Endodermal cell (in vitro differentiated cells): ENCODE data around the gene ARHGDIG. TPM values are rescaled to one million over a fixed set of nuclear protein-coding genes. Genes with fewer than 3 reads are reported as not detected.

Source experiments
- DNase-seq: peaks from one replicate; pipeline ENCODE4 v3.0.0-alpha.2; 2017
- H3K27ac ChIP-seq: 2 replicates; pipeline ENCODE4 v1.5.1; 2013; ENCODE audit warnings: mild to moderate bottlenecking, low read depth, low read length, moderate library complexity
- H3K27me3 ChIP-seq: 2 replicates; pipeline ENCODE4 v1.6.1; 2013; ENCODE audit warnings: mild to moderate bottlenecking, low read length, moderate library complexity; ENCODE audit not compliant: insufficient read depth, control insufficient read depth, poor library complexity, severe bottlenecking
- H3K36me3 ChIP-seq: 2 replicates; pipeline ENCODE4 v1.7.0; 2013; ENCODE audit warnings: mild to moderate bottlenecking, low read length, moderate library complexity; ENCODE audit not compliant: control insufficient read depth, insufficient read depth
- H3K4me1 ChIP-seq: one replicate; pipeline ENCODE4 v1.7.0; 2013; ENCODE audit warnings: low read length; ENCODE audit not compliant: control insufficient read depth, insufficient read depth
- H3K4me3 ChIP-seq: 2 replicates; pipeline ENCODE4 v1.5.1; 2013; ENCODE audit warnings: mild to moderate bottlenecking, low read length, moderate library complexity
- H3K9ac ChIP-seq: 2 replicates; pipeline ENCODE4 v1.6.1; 2013; ENCODE audit warnings: mild to moderate bottlenecking, low read length, moderate library complexity; ENCODE audit not compliant: poor library complexity, severe bottlenecking; ENCODE audit errors: extremely low read depth
- H3K9me3 ChIP-seq: 2 replicates; pipeline ENCODE4 v1.6.1; 2013; ENCODE audit warnings: mild to moderate bottlenecking, low read length, moderate library complexity; ENCODE audit not compliant: control insufficient read depth
- H3K27ac Mint-ChIP-seq: 2 replicates; pipeline ENCODE4 v1.8.0; 2020; ENCODE audit warnings: mixed read lengths
- H3K27me3 Mint-ChIP-seq: 2 replicates; pipeline ENCODE4 v1.8.0; 2021; ENCODE audit warnings: mild to moderate bottlenecking, mixed read lengths; ENCODE audit not compliant: insufficient read depth
- H3K36me3 Mint-ChIP-seq: 2 replicates; pipeline ENCODE4 v1.8.0; 2020; ENCODE audit warnings: low read depth, mixed read lengths
- H3K4me1 Mint-ChIP-seq: 2 replicates; pipeline ENCODE4 v1.8.0; 2020; ENCODE audit warnings: mixed read lengths
- H3K4me3 Mint-ChIP-seq: 2 replicates; pipeline ENCODE4 v1.8.0; 2020; ENCODE audit warnings: mild to moderate bottlenecking, moderate library complexity, mixed read lengths
- H3K9me3 Mint-ChIP-seq: 2 replicates; pipeline ENCODE4 v1.8.0; 2020; ENCODE audit warnings: mild to moderate bottlenecking, mixed read lengths
- WGBS, 2 experiments: methylation state at CpG; one replicate each; pipeline versions ENCODE4 v1.1.5 to v1.1.7; 2013; ENCODE audit warnings: missing lambda C conversion rate in 2 of 2, mixed read lengths in 1 of 2; ENCODE audit not compliant: insufficient coverage in 1 of 2, insufficient read length in 1 of 2; 5-methylcytosine and 5-hydroxymethylcytosine counted together
- total RNA-seq, 2 donors: library from RNA; stranded (reverse); fragmentation: NEBNext Ultra II Directional in 1 of 2; extraction: Animal tissue kit (Norgen Biotek cat#: 25700) in 1 of 2; gene quantifications; 2 replicates in 1 of 2; 3 replicates in 1 of 2; pipeline ENCODE4 v1.2.1, GENCODE V29; 2021
- TF ChIP-seq, protein P1 (sequence below): fragments of 200-600 bp; sonication (generic); conservative IDR thresholded peaks from 2 replicates; pipeline ENCODE4 v1.5.0; 2021; ENCODE audit warnings: antibody characterized with exemption, mild to moderate bottlenecking

Gene ARHGDIG
- total RNA-seq, 2 donors from 2014 or later, result 6.8 to 19.2 TPM

DNA sequence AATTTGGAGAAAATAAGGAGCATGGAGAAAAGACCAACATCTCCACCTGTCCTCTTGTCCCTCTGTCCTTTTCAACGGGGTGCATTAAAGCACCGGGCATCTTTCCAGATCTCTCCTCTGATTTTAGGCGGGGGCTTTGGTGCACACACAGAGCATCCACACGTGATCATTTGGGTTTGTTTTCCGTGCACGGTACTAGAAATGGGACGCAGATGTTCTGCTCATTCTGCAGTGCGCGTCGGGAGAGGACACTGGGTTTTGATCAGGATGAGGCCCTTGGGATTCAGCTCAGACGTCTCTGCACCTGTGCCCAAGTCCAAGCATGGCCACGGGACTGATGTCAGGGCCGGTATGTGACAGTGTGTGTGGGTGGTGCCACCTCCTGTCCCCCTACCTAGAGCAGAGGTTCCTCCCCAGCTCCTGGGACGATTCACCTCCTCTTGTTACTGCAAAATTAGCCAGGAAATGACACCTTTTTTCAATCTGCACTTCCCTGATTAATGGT is 34.5 kb downstream of the ARHGDIG start:
- no peaks in the 10 kb centered on the region for H3K27me3 ChIP-seq
- H3K9ac ChIP-seq, result no peak overlapping the region
- H3K27ac Mint-ChIP-seq, result peak overlapping the region; percentile 10
- H3K4me3 Mint-ChIP-seq, result no peak overlapping the region
- H3K4me1 Mint-ChIP-seq, result peaks cover 11% of the 10 kb centered on the region
- peaks cover 48% of the 10 kb centered on the region for H3K36me3 Mint-ChIP-seq
- H3K27me3 Mint-ChIP-seq, result no peaks in the 10 kb centered on the region
- peaks cover 53% of the 10 kb centered on the region for H3K36me3 ChIP-seq
- DNase-seq, result no peak
- H3K9me3 ChIP-seq, result no peaks in the 10 kb centered on the region
- no peaks in the 10 kb centered on the region for H3K4me1 ChIP-seq
- H3K4me3 ChIP-seq, result no peak overlapping the region
- no peaks in the 10 kb centered on the region for H3K9me3 Mint-ChIP-seq
- H3K27ac ChIP-seq, result peak overlapping the region; percentile 63
- 94 to 96% methylated on average over 12 to 14 of the region's 14 CpGs for WGBS, 2 experiments
- TF ChIP-seq, protein P1, sequence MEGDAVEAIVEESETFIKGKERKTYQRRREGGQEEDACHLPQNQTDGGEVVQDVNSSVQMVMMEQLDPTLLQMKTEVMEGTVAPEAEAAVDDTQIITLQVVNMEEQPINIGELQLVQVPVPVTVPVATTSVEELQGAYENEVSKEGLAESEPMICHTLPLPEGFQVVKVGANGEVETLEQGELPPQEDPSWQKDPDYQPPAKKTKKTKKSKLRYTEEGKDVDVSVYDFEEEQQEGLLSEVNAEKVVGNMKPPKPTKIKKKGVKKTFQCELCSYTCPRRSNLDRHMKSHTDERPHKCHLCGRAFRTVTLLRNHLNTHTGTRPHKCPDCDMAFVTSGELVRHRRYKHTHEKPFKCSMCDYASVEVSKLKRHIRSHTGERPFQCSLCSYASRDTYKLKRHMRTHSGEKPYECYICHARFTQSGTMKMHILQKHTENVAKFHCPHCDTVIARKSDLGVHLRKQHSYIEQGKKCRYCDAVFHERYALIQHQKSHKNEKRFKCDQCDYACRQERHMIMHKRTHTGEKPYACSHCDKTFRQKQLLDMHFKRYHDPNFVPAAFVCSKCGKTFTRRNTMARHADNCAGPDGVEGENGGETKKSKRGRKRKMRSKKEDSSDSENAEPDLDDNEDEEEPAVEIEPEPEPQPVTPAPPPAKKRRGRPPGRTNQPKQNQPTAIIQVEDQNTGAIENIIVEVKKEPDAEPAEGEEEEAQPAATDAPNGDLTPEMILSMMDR, result no peak

DNA sequence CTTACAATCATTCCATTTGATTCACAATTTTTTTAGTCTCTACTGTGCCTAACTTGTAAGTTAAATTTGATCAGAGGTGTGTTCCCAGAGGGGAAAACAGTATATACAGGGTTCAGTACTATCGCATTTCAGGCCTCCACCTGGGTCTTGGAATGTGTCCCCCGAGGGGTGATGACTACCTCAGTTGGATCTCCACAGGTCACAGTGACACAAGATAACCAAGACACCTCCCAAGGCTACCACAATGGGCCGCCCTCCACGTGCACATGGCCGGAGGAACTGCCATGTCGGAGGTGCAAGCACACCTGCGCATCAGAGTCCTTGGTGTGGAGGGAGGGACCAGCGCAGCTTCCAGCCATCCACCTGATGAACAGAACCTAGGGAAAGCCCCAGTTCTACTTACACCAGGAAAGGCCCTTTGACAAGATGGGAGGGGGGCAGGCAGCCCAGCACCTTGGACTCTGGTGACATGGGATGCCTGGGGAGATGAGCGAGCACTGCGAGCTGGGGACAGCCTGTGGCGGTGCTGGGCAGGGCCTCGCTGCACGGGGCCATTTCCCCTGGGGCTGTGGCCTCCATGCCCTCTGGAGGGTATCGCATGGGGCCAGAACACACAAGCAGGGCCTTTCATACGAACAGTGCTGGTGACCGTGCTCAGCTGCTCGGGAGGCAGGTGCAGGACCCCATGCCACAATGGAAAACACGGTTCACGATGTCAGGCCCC is 36.5 kb downstream of the ARHGDIG start:
- WGBS, 2 experiments, result 91 to 96% methylated on average over 15 to 19 of the region's 19 CpGs
- peaks cover 42% of the 10 kb centered on the region for H3K36me3 Mint-ChIP-seq
- H3K4me3 Mint-ChIP-seq, result no peak overlapping the region
- DNase-seq, result no peak
- TF ChIP-seq, protein P1, result no peak
- no peaks in the 10 kb centered on the region for H3K4me1 ChIP-seq
- H3K4me3 ChIP-seq, result no peak overlapping the region
- peak overlapping the region; percentile 70 for H3K27ac Mint-ChIP-seq
- H3K9me3 ChIP-seq, result no peaks in the 10 kb centered on the region
- no peaks in the 10 kb centered on the region for H3K27me3 Mint-ChIP-seq
- no peaks in the 10 kb centered on the region for H3K9me3 Mint-ChIP-seq
- H3K36me3 ChIP-seq, result peaks cover 50% of the 10 kb centered on the region
- H3K9ac ChIP-seq, result no peak overlapping the region
- peaks cover 11% of the 10 kb centered on the region for H3K4me1 Mint-ChIP-seq
- H3K27me3 ChIP-seq, result no peaks in the 10 kb centered on the region
- H3K27ac ChIP-seq, result no peak overlapping the region

- TF ChIP-seq, protein P1, result no peak
- H3K9ac ChIP-seq, result no peak overlapping the region
- peaks cover 11% of the 10 kb centered on the region for H3K4me1 Mint-ChIP-seq
- no peaks in the 10 kb centered on the region for H3K9me3 Mint-ChIP-seq
- H3K36me3 Mint-ChIP-seq, result peaks cover 38% of the 10 kb centered on the region
- no peak overlapping the region for H3K4me3 Mint-ChIP-seq
- no peak overlapping the region for H3K4me3 ChIP-seq
- H3K27me3 Mint-ChIP-seq, result no peaks in the 10 kb centered on the region
- H3K27ac Mint-ChIP-seq, result peak overlapping the region; percentile 49
- WGBS, 2 experiments, result 94 to 100% methylated on average over 3 to 5 of the region's 5 CpGs
- no peaks in the 10 kb centered on the region for H3K9me3 ChIP-seq
- H3K4me1 ChIP-seq, result no peaks in the 10 kb centered on the region
- H3K27ac ChIP-seq, result no peak overlapping the region
- H3K36me3 ChIP-seq, result peaks cover 48% of the 10 kb centered on the region
- no peaks in the 10 kb centered on the region for H3K27me3 ChIP-seq
- no peak for DNase-seq
These were observed 37.2 kb downstream of the ARHGDIG start for GRCh38 chr16:317583-317982.
